Calu3 (cell line): ENCODE results near the gene DGCR8. TPM values are rescaled to one million over a fixed set of nuclear protein-coding genes. Genes with fewer than 3 reads are reported as not detected.
"Not testable (repeated sequence)": the region's sequence is repeated elsewhere in the genome, so short reads cannot be mapped to it uniquely, and the experiment has no call there.

ENCODE experiments used
- BruUV-seq: library from RNA; stranded (reverse); fragments of 400-500 nt; replicated peaks from 2 replicates; lab custom pipeline; 2021; lab: Mats Ljungman, UMichigan
- CTCF ChIA-PET: fragments of 300-600 bp; sonication (Branson Sonifier 250); formaldehyde crosslinking; loops from one replicate; lab custom pipeline; 2022; ENCODE audit warnings: antibody characterized with exemption; lab: Charles Lee
- DNase-seq: peaks from one replicate; pipeline ENCODE4 v3.0.0; 2022
- H3K27ac Mint-ChIP-seq: one replicate; pipeline ENCODE4 v1.8.0; 2022; ENCODE audit warnings: mixed read lengths; ENCODE audit not compliant: unreplicated experiment
- H3K27me3 Mint-ChIP-seq: one replicate; pipeline ENCODE4 v1.8.0; 2022; ENCODE audit warnings: mixed read lengths; ENCODE audit not compliant: unreplicated experiment
- H3K36me3 Mint-ChIP-seq: one replicate; pipeline ENCODE4 v1.8.0; 2022; ENCODE audit warnings: mild to moderate bottlenecking, moderate library complexity, mixed read lengths; ENCODE audit not compliant: insufficient read depth, unreplicated experiment
- H3K4me1 Mint-ChIP-seq: one replicate; pipeline ENCODE4 v1.8.0; 2022; ENCODE audit warnings: mild to moderate bottlenecking, low read depth, mixed read lengths; ENCODE audit not compliant: unreplicated experiment
- H3K4me3 Mint-ChIP-seq: one replicate; pipeline ENCODE4 v1.8.0; 2022; ENCODE audit warnings: mild to moderate bottlenecking, low read depth, moderate library complexity, mixed read lengths; ENCODE audit not compliant: unreplicated experiment
- H3K9me3 Mint-ChIP-seq: one replicate; pipeline ENCODE4 v1.8.0; 2022; ENCODE audit warnings: low read depth, mixed read lengths; ENCODE audit not compliant: unreplicated experiment
- CTCF ChIP-seq: fragments of 200-600 bp; IDR thresholded peaks from one replicate; pipeline ENCODE4 v1.8.0; 2022; ENCODE audit warnings: antibody characterized with exemption; ENCODE audit not compliant: unreplicated experiment
- intact Hi-C: fragments of 100-400 bp; cut with micrococcal nuclease; formaldehyde crosslinking; loops from one replicate; pipeline ENCODE4 v1.10.0; 2022; ENCODE audit not compliant: unreplicated experiment
- microRNA-seq: library from miRNA; unstranded; fragments of <30 nt; microRNA quantifications from one replicate; pipeline ENCODE4 v1.2.0, GENCODE V29; 2022
- total RNA-seq: library from RNA; stranded (reverse); gene quantifications from 2 replicates; pipeline ENCODE4 v1.2.3, GENCODE V29; 2022

DGCR8 gene
- total RNA-seq, 1 experiment from 2014 or later, result 54.7 TPM

GRCh38 chr22:20159076-20159475 lies 79.0 kb downstream of the DGCR8 start:
- DNase-seq, result no peak
- TF ChIP-seq CTCF, result no peak
- Mint-ChIP-seq H3K27me3 (peaks cover 57% of the 10 kb centered on the region), H3K27ac (no peak overlapping the region), H3K4me1 (no peaks in the 10 kb centered on the region), H3K9me3 (peaks cover 2% of the 10 kb centered on the region), H3K4me3 (no peak overlapping the region), H3K36me3 (peaks cover 8% of the 10 kb centered on the region)
- intact Hi-C loops, result loop anchor here (5.0 kb wide), 1 partner anchor 78 kb away; no protein-coding TSS in a partner anchor
- no TSS peak for BruUV-seq
- CTCF ChIA-PET, result interaction anchor here (0.7 to 1.2 kb wide), 2 partner anchors 80 to 137 kb away, joined by 3 to 4 read pairs; no protein-coding TSS in a partner anchor

GRCh38 chr22:20159531-20159930 lies 79.5 kb downstream of the DGCR8 start:
- intact Hi-C loops, result loop anchor here (5.0 kb wide), 1 partner anchor 78 kb away; no protein-coding TSS in a partner anchor
- CTCF ChIA-PET, result interaction anchor here (0.7 to 1.2 kb wide), 2 partner anchors 79 to 136 kb away, joined by 3 to 4 read pairs; no protein-coding TSS in a partner anchor
- not testable (repeated sequence) for BruUV-seq

GRCh38 chr22:20160041-20160440 lies 80.0 kb downstream of the DGCR8 start:
- no peak overlapping the region for H3K4me3 Mint-ChIP-seq
- no peaks in the 10 kb centered on the region for H3K4me1 Mint-ChIP-seq
- CTCF ChIA-PET, result no interaction called here
- no peak for TF ChIP-seq CTCF
- intact Hi-C loops, result no loop called here
- BruUV-seq, result no TSS peak
- H3K27ac Mint-ChIP-seq, result peak overlapping the region; percentile 39
- H3K9me3 Mint-ChIP-seq, result peaks cover 6% of the 10 kb centered on the region
- peaks cover 57% of the 10 kb centered on the region for H3K27me3 Mint-ChIP-seq
- no peaks in the 10 kb centered on the region for H3K36me3 Mint-ChIP-seq
- no peak for DNase-seq

More at GRCh38 chr22:20159531-20159930, 79.5 kb downstream of the DGCR8 start:
- not testable (repeated sequence) for DNase-seq, H3K9me3 Mint-ChIP-seq, H3K36me3 Mint-ChIP-seq, H3K4me3 Mint-ChIP-seq, H3K4me1 Mint-ChIP-seq, H3K27ac Mint-ChIP-seq
- peaks cover 57% of the 10 kb centered on the region for H3K27me3 Mint-ChIP-seq

Small RNAs within 50 kb of the gene (microRNA-seq; reads per million reads assigned to microRNA genes)
- 2,305 reads per million, percentile 86 among the genes with 10 or more reads in this experiment for gene MIR185
- gene MIR6816, result not detected

Other genes starting within 250 kb of the DGCR8 start
- 9.1 and 13.0 TPM in 2 replicates for gene GNB1L, start 225.4 kb upstream of the DGCR8 start, total RNA-seq
- gene RTL10, start 225.4 kb upstream of the DGCR8 start, total RNA-seq, result 26.2 and 28.7 TPM in 2 replicates
- 165 and 170 TPM in 2 replicates for gene COMT, start 138.5 kb upstream of the DGCR8 start, total RNA-seq
- 33.7 and 36.3 TPM in 2 replicates for gene TXNRD2, start 138.4 kb upstream of the DGCR8 start, total RNA-seq
- 19.7 and 21.7 TPM in 2 replicates for gene ARVCF, start 63.4 kb upstream of the DGCR8 start, total RNA-seq
- 33.5 and 41.4 TPM in 2 replicates for gene TANGO2, start 59.1 kb upstream of the DGCR8 start, total RNA-seq
- 205 and 208 TPM in 2 replicates for gene RANBP1, start 35.9 kb downstream of the DGCR8 start, total RNA-seq
- 63.0 and 71.9 TPM in 2 replicates for gene TRMT2A, start 37.0 kb downstream of the DGCR8 start, total RNA-seq
- gene ZDHHC8, start 51.6 kb downstream of the DGCR8 start, total RNA-seq, result 78.4 and 87.2 TPM in 2 replicates
- not detected in 2 replicates for gene CCDC188, start 70.8 kb downstream of the DGCR8 start, total RNA-seq
- 4.1 and 4.2 TPM in 2 replicates for gene RTN4R, start 188.1 kb downstream of the DGCR8 start, total RNA-seq
- gene DGCR6L, start 239.8 kb downstream of the DGCR8 start, total RNA-seq, result 35.0 and 39.6 TPM in 2 replicates